ENCODE data around the gene LDHAL6B. TPM values are rescaled to one million over a fixed set of nuclear protein-coding genes. Genes with fewer than 3 reads are reported as not detected.

The LDHAL6B gene
- total and polyA plus RNA-seq, 2 of the 8 experiments (the other 6 are each of a cell fraction or from before 2014, with no cell fraction given), result not detected

GRCh38 chr15:59223736-59224135 lies 17.1 kb downstream of the LDHAL6B start:
- H3K4me3 ChIP-seq (ENCODE audit: extremely low read depth in 1 of 4, insufficient read depth in 2 of 4, low read depth in 3 of 4, low read length in 4 of 4), result no peak overlapping the region
- no peak overlapping the region for H3K4me2 ChIP-seq (ENCODE audit: insufficient read depth in 1 of 2, low read depth in 2 of 2, low read length in 2 of 2)
- POLR2A ChIA-PET (ENCODE audit: partially characterized antibody), result no interaction called here
- no peaks in the 10 kb centered on the region for H4K20me1 ChIP-seq (replicated peaks in 1 of 2; ENCODE audit: control insufficient read depth in 1 of 2, insufficient read depth in 2 of 2, low read length in 2 of 2)
- H3K36me3 ChIP-seq (ENCODE audit: control insufficient read depth in 2 of 4, insufficient read depth in 4 of 4, low read length in 3 of 4), result peaks cover 2 to 38% (median 11%) of the 10 kb centered on the region in 4 experiments; a peak in 6 of 8 replicates
- no peak overlapping the region for H3K14ac ChIP-seq (ENCODE audit: insufficient read length)
- no peaks in the 10 kb centered on the region for H3K4me1 ChIP-seq (replicated peaks in 1 of 4; ENCODE audit: control insufficient read depth in 3 of 4, insufficient read depth in 4 of 4, low read length in 3 of 4)
- H3K9me3 ChIP-seq (ENCODE audit: insufficient read depth in 2 of 2, low read depth in 1 of 2, low read length in 1 of 2), result no peaks in the 10 kb centered on the region
- no peak overlapping the region for H4K5ac ChIP-seq (ENCODE audit: insufficient read length, low read depth, low read length)
- no peak overlapping the region for H3K4ac ChIP-seq (replicated peaks; ENCODE audit: insufficient read length, low read depth, low read length)
- no peak overlapping the region for H2BK15ac ChIP-seq (ENCODE audit: low read length)
- TF ChIP-seq TAF1 (IDR thresholded peaks at IDR 0.05; ENCODE audit: low read depth, low read length) (no peak), ASH2L (IDR thresholded peaks at IDR 0.05; ENCODE audit: low read length) (no peak), CHD2 (IDR thresholded peaks at IDR 0.05; ENCODE audit: low read length) (no peak), MAFK (IDR thresholded peaks at IDR 0.05; ENCODE audit: low read depth, low read length) (no peak)
- H3K27me3 ChIP-seq (replicated peaks in 1 of 4; ENCODE audit: control insufficient read depth in 3 of 4, extremely low read depth in 1 of 4, insufficient read depth in 3 of 4, low read length in 3 of 4), result no peaks in the 10 kb centered on the region
- no peak overlapping the region for H3K18ac ChIP-seq (ENCODE audit: extremely low read depth, low read length)
- no peaks in the 10 kb centered on the region for H3K23me2 ChIP-seq (ENCODE audit: low read depth, low read length)
- no peak overlapping the region for H4K8ac ChIP-seq (ENCODE audit: extremely low read depth, insufficient read depth, low read length)
- H2BK120ac ChIP-seq (replicated peaks; ENCODE audit: low read depth, low read length), result no peak overlapping the region
- no peak overlapping the region for H3K23ac ChIP-seq (ENCODE audit: insufficient read length)
- no peak overlapping the region for H3K56ac ChIP-seq (replicated peaks; ENCODE audit: insufficient read length, low read depth, low read length)
- no peak overlapping the region for H2AFZ ChIP-seq (ENCODE audit: low read length)
- CTCF ChIA-PET (ENCODE audit: partially characterized antibody), result interaction anchor here (1.4 to 2.8 kb wide), 3 partner anchors 16 to 49 kb away, joined by 3 to 10 read pairs (median 3); no protein-coding TSS in a partner anchor
- no peak overlapping the region for H2BK20ac ChIP-seq (ENCODE audit: low read length)
- H2BK12ac ChIP-seq (ENCODE audit: low read depth, low read length), result no peak overlapping the region
- no peak overlapping the region for H4K91ac ChIP-seq (replicated peaks; ENCODE audit: insufficient read length, low read length)
- no peak for DNase-seq (ENCODE audit: low read depth in 1 of 2, low spot score in 2 of 2)
- H3K9ac ChIP-seq (replicated peaks in 1 of 4; ENCODE audit: extremely low read depth in 1 of 4, low read depth in 3 of 4, low read length in 3 of 4), result no peak overlapping the region
- H2BK5ac ChIP-seq (ENCODE audit: low read depth, low read length), result no peak overlapping the region
- no peak overlapping the region for H2AK5ac ChIP-seq (ENCODE audit: low read depth, low read length)
- no peak for FAIRE-seq
- no peaks in the 10 kb centered on the region; the same call in 1 of the 2 replicates for H3K79me1 ChIP-seq (ENCODE audit: low read depth, low read length)
- no peaks in the 10 kb centered on the region for H3K79me2 ChIP-seq (ENCODE audit: control insufficient read depth in 1 of 2, insufficient read depth in 2 of 2, low read length in 2 of 2)
- H3K27ac ChIP-seq (ENCODE audit: low read depth, low read length), result no peak overlapping the region
- WGBS, 2 experiments (ENCODE audit: extremely low coverage in 1 of 2, insufficient coverage in 1 of 2, insufficient read length in 1 of 2, insufficient replicate concordance in 2 of 2, low coverage in 1 of 2, low lambda C conversion rate in 2 of 2, missing lambda C conversion rate in 1 of 2), result 93% methylated on average over 3 of the region's 3 CpGs; no CpG with 5 or more reads in 1 of the 2 experiments

Measured in H1 (cell line).